Measurements from ENCODE around the gene C19orf85.

DNA sequence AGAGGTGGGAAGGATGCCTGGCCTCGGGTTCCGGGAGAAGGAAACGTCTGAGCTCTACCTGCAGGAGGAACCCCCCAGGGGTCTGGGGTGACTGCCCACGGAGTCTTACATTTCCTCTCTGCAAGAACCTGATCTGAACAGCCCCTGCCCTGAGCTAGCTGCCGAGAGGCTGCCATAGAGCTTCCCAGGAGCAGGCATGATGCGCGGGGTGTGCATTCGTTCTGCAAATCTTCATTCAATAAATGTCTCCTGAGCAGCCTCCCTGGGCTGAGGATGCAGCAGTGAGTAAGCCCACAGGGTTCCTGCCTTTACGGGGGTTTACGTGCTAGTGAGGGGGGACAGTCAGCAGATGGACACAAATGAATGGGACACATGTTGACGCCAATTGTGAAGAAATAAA is 19.9 kb downstream of the C19orf85 start:
- TF ChIP-seq, protein P1, sequence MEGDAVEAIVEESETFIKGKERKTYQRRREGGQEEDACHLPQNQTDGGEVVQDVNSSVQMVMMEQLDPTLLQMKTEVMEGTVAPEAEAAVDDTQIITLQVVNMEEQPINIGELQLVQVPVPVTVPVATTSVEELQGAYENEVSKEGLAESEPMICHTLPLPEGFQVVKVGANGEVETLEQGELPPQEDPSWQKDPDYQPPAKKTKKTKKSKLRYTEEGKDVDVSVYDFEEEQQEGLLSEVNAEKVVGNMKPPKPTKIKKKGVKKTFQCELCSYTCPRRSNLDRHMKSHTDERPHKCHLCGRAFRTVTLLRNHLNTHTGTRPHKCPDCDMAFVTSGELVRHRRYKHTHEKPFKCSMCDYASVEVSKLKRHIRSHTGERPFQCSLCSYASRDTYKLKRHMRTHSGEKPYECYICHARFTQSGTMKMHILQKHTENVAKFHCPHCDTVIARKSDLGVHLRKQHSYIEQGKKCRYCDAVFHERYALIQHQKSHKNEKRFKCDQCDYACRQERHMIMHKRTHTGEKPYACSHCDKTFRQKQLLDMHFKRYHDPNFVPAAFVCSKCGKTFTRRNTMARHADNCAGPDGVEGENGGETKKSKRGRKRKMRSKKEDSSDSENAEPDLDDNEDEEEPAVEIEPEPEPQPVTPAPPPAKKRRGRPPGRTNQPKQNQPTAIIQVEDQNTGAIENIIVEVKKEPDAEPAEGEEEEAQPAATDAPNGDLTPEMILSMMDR (IDR thresholded peaks at IDR 0.05), result no peak
- no peak for TF ChIP-seq POLR2A (IDR thresholded peaks at IDR 0.05)

All from Peyer's patch (tissue), 4 donors.